Gastrocnemius medialis (tissue), 4 donors: ENCODE results near the gene ITGAV. TPM values are rescaled to one million over a fixed set of nuclear protein-coding genes. Genes with fewer than 3 reads are reported as not detected.
A peak's percentile ranks its signal among the peaks of the same experiment; 100 is the strongest.

Source experiments
- ATAC-seq, 2 donors: fragments of 150-250 bp; one replicate each; pipeline ENCODE4 v1.9.1; 2016
- DNase-seq, 2 donors: peaks; one replicate each; pipeline ENCODE4 v3.0.0-alpha.2; 2019
- H3K27ac ChIP-seq, 4 donors: fragments of 200-600 bp; sonication (generic); 1 replicate in 1 of 4; 2 replicates in 3 of 4; pipeline ENCODE4 v1.5.1; 2016 to 2018; ENCODE audit warnings: mild to moderate bottlenecking in 2 of 4, moderate library complexity in 1 of 4
- H3K27me3 ChIP-seq, 3 donors: fragments of 200-600 bp; sonication (generic) in 2 of 3; 1 replicate in 1 of 3; 2 replicates in 2 of 3; pipeline versions ENCODE4 v1.5.1 to v1.6.0; 2016 to 2019; ENCODE audit warnings: mild to moderate bottlenecking in 1 of 3, moderate library complexity in 1 of 3
- H3K36me3 ChIP-seq, 2 donors: fragments of 200-600 bp; sonication (generic) in 1 of 2; one replicate each; pipeline ENCODE4 v1.5.1; 2017 to 2018
- H3K4me1 ChIP-seq, 2 donors: fragments of 200-600 bp; sonication (generic) in 1 of 2; one replicate each; pipeline ENCODE4 v1.5.1; 2016 to 2017; ENCODE audit warnings: mild to moderate bottlenecking in 2 of 2
- H3K4me3 ChIP-seq, 4 donors: fragments of 200-600 bp; sonication (generic) in 3 of 4; 1 replicate in 1 of 4; 2 replicates in 3 of 4; pipeline ENCODE4 v1.5.1; 2016 to 2019; ENCODE audit warnings: mild to moderate bottlenecking in 2 of 4
- H3K9me3 ChIP-seq, 3 donors: fragments of 200-600 bp; sonication (generic) in 2 of 3; 1 replicate in 1 of 3; 2 replicates in 2 of 3; pipeline ENCODE4 v1.5.1; 2016 to 2019
- POLR2A ChIP-seq, 2 donors: fragments of 450-650 bp; IDR thresholded peaks; one replicate each; pipeline ENCODE4 v1.6.1; 2017; ENCODE audit warnings: antibody characterized with exemption in 2 of 2, mild to moderate bottlenecking in 2 of 2, moderate library complexity in 2 of 2
- in situ Hi-C, 4 donors: fragments of 200-750 bp; cut with MboI; loops; one replicate each; pipeline versions ENCODE4 v1.15.0 to v1.8.0; 2017; ENCODE audit warnings: low sequenced_read_pairs in 4 of 4
- intact Hi-C: fragments of 100-400 bp; cut with DNase I; formaldehyde crosslinking; loops from one replicate; pipeline ENCODE4 v1.15.1; 2023; ENCODE audit warnings: low total_unique reads
- total RNA-seq, 4 donors: library from RNA; depleted of rRNA; stranded (reverse); fragments of >200 nt; gene quantifications; one replicate each; pipeline versions ENCODE4 v1.1.0 to v1.2.3, GENCODE V29; 2016
- TF ChIP-seq, protein P1 (sequence below), 5 experiments: fragments of 450-650 bp in 3 of 5; fragments of 200-600 bp in 2 of 5; sonication (generic) in 2 of 5; IDR thresholded peaks in 4 of 5; conservative IDR thresholded peaks in 1 of 5; 1 replicate in 4 of 5; 2 replicates in 1 of 5; pipeline ENCODE4 v1.5.1; 2016 to 2019; ENCODE audit warnings: antibody characterized with exemption in 5 of 5, mild to moderate bottlenecking in 3 of 5, moderate library complexity in 3 of 5

ITGAV gene
- 10 to 100 TPM; 30.0 to 63.1 (median 47.4) TPM for total RNA-seq

DNA sequence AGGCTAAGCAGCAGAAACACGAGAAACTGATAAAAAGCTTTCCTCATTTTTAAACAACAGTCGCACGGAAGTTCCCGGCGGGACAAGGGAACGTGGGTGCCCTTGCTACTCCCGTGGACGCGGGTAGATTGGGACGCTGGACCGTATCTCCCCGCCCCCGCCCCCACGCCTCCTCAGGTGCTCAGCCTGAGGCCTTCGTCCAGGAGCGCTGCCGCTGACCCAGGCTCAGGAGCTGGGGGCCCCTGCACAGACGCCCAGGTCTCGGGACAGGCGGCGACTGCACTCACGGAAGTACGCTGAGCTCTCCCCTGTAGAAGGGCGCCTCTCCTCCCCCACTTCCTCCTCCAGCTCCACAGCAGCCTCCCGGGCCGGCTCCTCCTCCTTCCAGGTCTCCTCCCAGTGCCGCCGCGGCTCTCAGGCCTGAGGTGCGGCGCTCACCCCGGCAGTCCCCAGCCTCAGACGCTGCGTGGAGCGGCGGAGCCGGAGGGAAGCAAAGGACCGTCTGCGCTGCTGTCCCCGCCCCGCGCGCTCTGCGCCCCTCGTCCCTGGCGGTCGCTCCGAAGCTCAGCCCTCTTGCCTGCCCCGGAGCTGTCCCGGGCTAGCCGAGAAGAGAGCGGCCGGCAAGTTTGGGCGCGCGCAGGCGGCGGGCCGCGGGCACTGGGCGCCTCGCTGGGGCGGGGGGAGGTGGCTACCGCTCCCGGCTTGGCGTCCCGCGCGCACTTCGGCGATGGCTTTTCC lies at the start of gene ITGAV:
Gene ITGAV, plus strand, starts transcription at position 445 of the 738 bp plus-strand sequence. Its CDS starts 283 bp downstream, at position 728.
- intact Hi-C loops, result loop anchor here (2.0 to 5.0 kb wide), 3 partner anchors 53 to 103 kb away; partner anchors contain the start of gene ZC3H15
- H3K27me3 ChIP-seq, result no peaks in the 10 kb centered on the region
- peak within 1 kb of the TSS; percentile 69 to 98 (median 73) for H3K4me3 ChIP-seq
- no peaks in the 10 kb centered on the region for H3K36me3 ChIP-seq
- TF ChIP-seq, protein P1, sequence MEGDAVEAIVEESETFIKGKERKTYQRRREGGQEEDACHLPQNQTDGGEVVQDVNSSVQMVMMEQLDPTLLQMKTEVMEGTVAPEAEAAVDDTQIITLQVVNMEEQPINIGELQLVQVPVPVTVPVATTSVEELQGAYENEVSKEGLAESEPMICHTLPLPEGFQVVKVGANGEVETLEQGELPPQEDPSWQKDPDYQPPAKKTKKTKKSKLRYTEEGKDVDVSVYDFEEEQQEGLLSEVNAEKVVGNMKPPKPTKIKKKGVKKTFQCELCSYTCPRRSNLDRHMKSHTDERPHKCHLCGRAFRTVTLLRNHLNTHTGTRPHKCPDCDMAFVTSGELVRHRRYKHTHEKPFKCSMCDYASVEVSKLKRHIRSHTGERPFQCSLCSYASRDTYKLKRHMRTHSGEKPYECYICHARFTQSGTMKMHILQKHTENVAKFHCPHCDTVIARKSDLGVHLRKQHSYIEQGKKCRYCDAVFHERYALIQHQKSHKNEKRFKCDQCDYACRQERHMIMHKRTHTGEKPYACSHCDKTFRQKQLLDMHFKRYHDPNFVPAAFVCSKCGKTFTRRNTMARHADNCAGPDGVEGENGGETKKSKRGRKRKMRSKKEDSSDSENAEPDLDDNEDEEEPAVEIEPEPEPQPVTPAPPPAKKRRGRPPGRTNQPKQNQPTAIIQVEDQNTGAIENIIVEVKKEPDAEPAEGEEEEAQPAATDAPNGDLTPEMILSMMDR (IDR thresholded peaks at IDR 0.05 in 4 of 5, conservative IDR thresholded peaks at IDR 0.05 in 1 of 5), result peak in 1 of 5 experiments; percentile 7
- peak; percentile 79 to 89 for TF ChIP-seq POLR2A (IDR thresholded peaks at IDR 0.05)
- ATAC-seq (peak; percentile 88 to 90), DNase-seq (peak; percentile 86 to 87)
- peak within 1 kb of the TSS; percentile 88 to 98 (median 92) for H3K27ac ChIP-seq
- in situ Hi-C loops, result loop anchor here in 1 of 4 donors (10.0 kb wide), 1 partner anchor 95 kb away; no protein-coding TSS in a partner anchor
- peaks cover 23 to 38% of the 10 kb centered on the region in 2 donors for H3K4me1 ChIP-seq
- no peaks in the 10 kb centered on the region for H3K9me3 ChIP-seq

DNA sequence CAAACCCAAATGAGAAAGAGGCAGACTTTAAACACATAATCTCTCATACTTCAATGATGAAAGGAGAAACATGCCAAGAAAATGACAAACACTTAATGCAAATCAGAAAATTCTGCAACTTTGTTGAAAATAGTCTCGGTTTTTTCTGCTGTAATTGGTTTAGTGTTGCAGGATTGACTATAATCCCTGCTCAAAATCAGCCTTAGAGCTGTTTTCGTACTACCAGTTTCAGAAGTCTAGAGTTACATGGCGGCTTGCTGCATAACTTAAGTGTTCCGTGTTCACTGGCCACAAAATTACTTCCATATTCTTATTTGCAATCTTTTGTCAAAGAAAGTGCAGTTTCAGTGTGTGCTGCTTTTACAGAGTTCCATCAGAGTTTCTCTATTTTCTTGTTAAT lies 48.9 kb upstream of the ITGAV start:
- intact Hi-C loops, result no loop called here
- DNase-seq, result no peak

DNA sequence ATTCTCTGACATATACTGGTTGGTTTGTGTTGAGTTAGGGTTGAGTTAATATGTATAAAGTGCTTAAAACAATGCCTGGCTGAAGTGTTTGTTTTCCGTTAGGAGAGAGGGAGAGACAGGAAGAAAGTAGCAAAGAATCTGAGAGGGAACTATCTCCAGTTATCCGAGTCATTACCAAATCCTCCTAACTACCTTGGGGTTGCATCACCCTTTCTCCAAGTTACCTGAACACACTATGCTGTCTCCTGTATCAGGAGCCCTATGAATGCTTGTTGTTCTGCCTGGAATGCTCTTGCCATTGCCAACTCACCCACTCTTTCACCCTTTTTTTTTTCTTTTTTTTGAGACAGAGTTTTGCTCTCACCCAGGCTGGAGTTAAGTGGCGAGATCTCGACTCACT lies 47.9 kb upstream of the ITGAV start:
- TF ChIP-seq POLR2A (IDR thresholded peaks at IDR 0.05), result no peak
- TF ChIP-seq, protein P1 (IDR thresholded peaks at IDR 0.05 in 4 of 5, conservative IDR thresholded peaks at IDR 0.05 in 1 of 5), result no peak
- no peaks in the 10 kb centered on the region for H3K27me3 ChIP-seq
- H3K4me1 ChIP-seq, result peaks cover 0 to 4% of the 10 kb centered on the region in 2 donors
- H3K36me3 ChIP-seq, result no peaks in the 10 kb centered on the region
- H3K9me3 ChIP-seq, result no peaks in the 10 kb centered on the region
- ATAC-seq (no peak), DNase-seq (no peak)
- no peak overlapping the region for H3K4me3 ChIP-seq
- intact Hi-C loops, result no loop called here
- no peak overlapping the region for H3K27ac ChIP-seq
- in situ Hi-C loops, result no loop called here

More for the DNA sequence above, 48.9 kb upstream of the ITGAV start:
- Histone ChIP-seq H3K4me3 (no peak overlapping the region), H3K4me1 (peaks cover 0 to 4% of the 10 kb centered on the region in 2 donors), H3K9me3 (no peaks in the 10 kb centered on the region), H3K36me3 (no peaks in the 10 kb centered on the region), H3K27ac (no peak overlapping the region), H3K27me3 (no peaks in the 10 kb centered on the region)
- no peak for ATAC-seq
- TF ChIP-seq POLR2A (IDR thresholded peaks at IDR 0.05), result no peak
- TF ChIP-seq, protein P1 (IDR thresholded peaks at IDR 0.05 in 4 of 5, conservative IDR thresholded peaks at IDR 0.05 in 1 of 5), result no peak
- in situ Hi-C loops, result no loop called here

DNA sequence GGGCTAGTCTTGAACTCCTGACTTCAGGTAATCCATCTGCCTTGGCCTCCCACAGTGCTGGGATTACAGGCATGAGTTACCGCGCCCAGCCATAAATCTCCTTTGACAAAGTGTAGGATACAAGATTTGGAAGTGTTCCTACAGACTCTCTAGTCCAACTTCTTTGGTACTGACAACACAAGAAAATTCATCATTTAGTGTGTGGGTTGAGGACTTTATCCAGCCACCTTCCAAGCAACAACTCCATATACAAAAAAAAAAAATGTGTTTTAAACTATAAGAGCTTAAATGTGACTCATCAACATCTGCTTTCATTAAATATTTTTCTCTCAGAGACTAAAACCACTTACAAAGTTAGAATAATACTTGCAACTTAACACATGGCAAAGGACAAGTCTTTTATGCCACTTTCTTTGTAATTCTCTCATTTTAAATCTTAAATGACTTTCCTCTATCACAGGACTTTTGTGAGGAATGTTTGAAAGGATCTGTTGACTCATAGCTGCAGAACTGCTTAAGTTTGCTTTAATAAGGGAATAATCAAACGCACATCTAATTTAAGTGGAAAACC lies 46.2 kb upstream of the ITGAV start:
- intact Hi-C loops (no loop called here), in situ Hi-C loops (no loop called here)
- TF ChIP-seq, protein P1 (IDR thresholded peaks at IDR 0.05 in 4 of 5, conservative IDR thresholded peaks at IDR 0.05 in 1 of 5), result no peak
- no peak for TF ChIP-seq POLR2A (IDR thresholded peaks at IDR 0.05)
- Histone ChIP-seq H3K4me3 (no peak overlapping the region), H3K27ac (peak overlapping the region in 2 of 4 donors; percentile 18 to 29), H3K27me3 (no peaks in the 10 kb centered on the region), H3K9me3 (no peaks in the 10 kb centered on the region), H3K36me3 (no peaks in the 10 kb centered on the region), H3K4me1 (peaks cover 0 to 4% of the 10 kb centered on the region in 2 donors)
- no peak for ATAC-seq
- DNase-seq, result no peak
